IMR-90 (cell line): ENCODE results near the gene LOXL4. TPM values are rescaled to one million over a fixed set of nuclear protein-coding genes. Genes with fewer than 3 reads are reported as not detected.

ENCODE experiments used
- ATAC-seq: fragments of 200-7000 bp; cut with Tn5 transposase; 2 replicates; pipeline ENCODE4 v1.9.1; 2020; ENCODE audit warnings: low read depth, mild to moderate bottlenecking, moderate library complexity
- BruUV-seq: library from RNA; stranded (reverse); fragments of 400-500 nt; replicated peaks from 2 replicates; lab custom pipeline; 2021; lab: Mats Ljungman, UMichigan
- CTCF ChIA-PET: fragments of 300-600 bp; formaldehyde crosslinking; extraction: SDS; loops from one replicate; lab custom pipeline; 2021; ENCODE audit warnings: antibody characterized with exemption; lab: Yijun Ruan, JAX
- POLR2A ChIA-PET: fragments of 300-600 bp; sonication (Branson Sonifier 250); formaldehyde crosslinking; loops from one replicate; lab custom pipeline; 2022; ENCODE audit warnings: antibody characterized with exemption; ENCODE audit not compliant: unreplicated experiment; lab: Charles Lee
- DNase-seq: peaks from one replicate; pipeline ENCODE4 v3.0.0; 2013
- H2AFZ ChIP-seq: replicated peaks from 2 replicates; pipeline ENCODE3; 2013; ENCODE audit warnings: low read length, mild to moderate bottlenecking; ENCODE audit not compliant: poor library complexity
- H2AK5ac ChIP-seq: 2 replicates; pipeline ENCODE4 v1.6.1; 2013; ENCODE audit warnings: low read depth, low read length, inconsistent platforms
- H2AK9ac ChIP-seq: replicated peaks from 2 replicates; pipeline ENCODE3; 2013; ENCODE audit warnings: mild to moderate bottlenecking, low read depth, low read length, moderate library complexity; ENCODE audit not compliant: poor library complexity
- H2BK120ac ChIP-seq: 2 replicates; pipeline ENCODE4 v1.6.1; 2013; ENCODE audit warnings: low read depth, low read length, inconsistent platforms
- H2BK15ac ChIP-seq: 3 replicates; pipeline ENCODE4 v1.6.1; 2013; ENCODE audit warnings: low read depth, low read length, inconsistent platforms
- H2BK20ac ChIP-seq: 2 replicates; pipeline ENCODE4 v1.6.1; 2013; ENCODE audit warnings: low read depth, mild to moderate bottlenecking, inconsistent platforms, low read length, moderate library complexity
- H2BK5ac ChIP-seq: 2 replicates; pipeline ENCODE4 v1.6.1; 2013; ENCODE audit warnings: mild to moderate bottlenecking, low read depth, low read length, inconsistent platforms; ENCODE audit not compliant: poor library complexity, severe bottlenecking
- H3K14ac ChIP-seq: replicated peaks from 2 replicates; pipeline ENCODE4 v1.6.1; 2013; ENCODE audit warnings: low read depth, low read length, inconsistent platforms
- H3K18ac ChIP-seq: 2 replicates; pipeline ENCODE4 v1.6.1; 2013; ENCODE audit warnings: low read depth, low read length, control low read depth
- H3K23ac ChIP-seq: 2 replicates; pipeline ENCODE4 v1.6.1; 2013; ENCODE audit warnings: low read depth, low read length, inconsistent platforms
- H3K27ac ChIP-seq: 2 replicates; pipeline ENCODE4 v1.5.1; 2013; ENCODE audit warnings: mild to moderate bottlenecking, control low read depth, low read length; ENCODE audit not compliant: insufficient read depth
- H3K27me3 ChIP-seq: 2 replicates; pipeline ENCODE4 v1.6.1; 2013; ENCODE audit warnings: low read length; ENCODE audit not compliant: control insufficient read depth, insufficient read depth
- H3K36me3 ChIP-seq: 2 replicates; pipeline ENCODE4 v1.6.1; 2013; ENCODE audit warnings: low read length, mixed read lengths; ENCODE audit not compliant: control insufficient read depth, insufficient read depth
- H3K4ac ChIP-seq: 2 replicates; pipeline ENCODE4 v1.6.1; 2013; ENCODE audit warnings: low read depth, low read length, inconsistent platforms
- H3K4me1 ChIP-seq: 2 replicates; pipeline ENCODE4 v1.6.1; 2013; ENCODE audit warnings: low read length, mixed read lengths; ENCODE audit not compliant: control insufficient read depth, insufficient read depth
- H3K4me2 ChIP-seq: 2 replicates; pipeline ENCODE4 v1.6.1; 2013; ENCODE audit warnings: low read depth, mild to moderate bottlenecking, control low read depth, low read length, moderate library complexity
- H3K4me3 ChIP-seq: 2 replicates; pipeline ENCODE4 v1.5.1; 2013; ENCODE audit warnings: low read depth, mild to moderate bottlenecking, control low read depth, low read length, moderate library complexity; ENCODE audit not compliant: insufficient read depth
- H3K56ac ChIP-seq: 2 replicates; pipeline ENCODE4 v1.6.1; 2013; ENCODE audit warnings: low read length, inconsistent platforms; ENCODE audit not compliant: insufficient read depth; ENCODE audit errors: extremely low read depth
- H3K79me1 ChIP-seq, 2 experiments: 2 replicates each; pipeline ENCODE4 v1.6.1; 2013; ENCODE audit warnings: low read length in 2 of 2, inconsistent platforms in 1 of 2, low read depth in 1 of 2
- H3K9ac ChIP-seq: 2 replicates; pipeline ENCODE4 v1.6.1; 2013; ENCODE audit warnings: low read depth, low read length, control low read depth
- H3K9me1 ChIP-seq: 2 replicates; pipeline ENCODE4 v1.6.1; 2013; ENCODE audit warnings: low read length, inconsistent platforms; ENCODE audit not compliant: insufficient read depth
- H3K9me3 ChIP-seq: 2 replicates; pipeline ENCODE4 v1.6.1; 2013; ENCODE audit warnings: low read length; ENCODE audit not compliant: control insufficient read depth, insufficient read depth
- H4K20me1 ChIP-seq: 2 replicates; pipeline ENCODE4 v1.6.1; 2013; ENCODE audit warnings: low read length, inconsistent platforms; ENCODE audit not compliant: insufficient read depth
- H4K5ac ChIP-seq: 2 replicates; pipeline ENCODE4 v1.6.1; 2013; ENCODE audit warnings: mild to moderate bottlenecking, low read depth, low read length, control low read depth
- H4K8ac ChIP-seq, 2 experiments: 2 replicates each; pipeline ENCODE4 v1.6.1; 2013; ENCODE audit warnings: low read depth in 2 of 2, low read length in 2 of 2, control low read depth in 1 of 2, inconsistent platforms in 1 of 2
- H4K91ac ChIP-seq: 2 replicates; pipeline ENCODE4 v1.6.1; 2013; ENCODE audit warnings: low read depth, low read length, inconsistent platforms; ENCODE audit not compliant: insufficient read depth
- CEBPB ChIP-seq: IDR thresholded peaks from 2 replicates; pipeline ENCODE4 v1.6.1; 2012; ENCODE audit warnings: low read depth, low read length, improper control_type of control experiment
- CHD1 ChIP-seq: IDR thresholded peaks from 2 replicates; pipeline ENCODE4 v1.6.1; 2012; ENCODE audit warnings: low read depth, low read length, improper control_type of control experiment
- FOS ChIP-seq: fragments of 150-350 bp; IDR thresholded peaks from 2 replicates; pipeline ENCODE4 v1.6.1; 2016; ENCODE audit warnings: low read depth, low read length
- MAFK ChIP-seq: IDR thresholded peaks from 2 replicates; pipeline ENCODE4 v1.6.1; 2012; ENCODE audit warnings: low read depth, low read length, improper control_type of control experiment
- MAZ ChIP-seq: IDR thresholded peaks from 2 replicates; pipeline ENCODE4 v1.6.1; 2012; ENCODE audit warnings: low read depth, mild to moderate bottlenecking, low read length, improper control_type of control experiment, moderate library complexity, borderline replicate concordance
- NFE2L2 ChIP-seq: fragments of 150-350 bp; IDR thresholded peaks from 2 replicates; pipeline ENCODE4 v1.6.1; 2016; ENCODE audit warnings: low read depth, mild to moderate bottlenecking, low read length
- POLR2A ChIP-seq: IDR thresholded peaks from 2 replicates; pipeline ENCODE4 v1.6.1; 2012; ENCODE audit warnings: mild to moderate bottlenecking, low read depth, low read length
- RAD21 ChIP-seq: IDR thresholded peaks from 2 replicates; pipeline ENCODE4 v1.6.1; 2012; ENCODE audit warnings: low read length, improper control_type of control experiment
- RCOR1 ChIP-seq: IDR thresholded peaks from 2 replicates; pipeline ENCODE4 v1.6.1; 2012; ENCODE audit warnings: mild to moderate bottlenecking, low read length, improper control_type of control experiment; ENCODE audit not compliant: insufficient replicate concordance
- RFX5 ChIP-seq: IDR thresholded peaks from 2 replicates; pipeline ENCODE4 v1.8.0; 2012; ENCODE audit warnings: low read depth, mild to moderate bottlenecking, low read length, moderate library complexity
- WGBS, 2 experiments: methylation state at CpG; one replicate each; pipeline versions ENCODE4 v1.1.5 to v1.1.7; 2013; ENCODE audit warnings: missing lambda C conversion rate in 2 of 2; ENCODE audit not compliant: insufficient read length in 1 of 2; ENCODE audit errors: extremely low coverage in 2 of 2; 5-methylcytosine and 5-hydroxymethylcytosine counted together
- dilution Hi-C: fragments of 300-500 bp; cut with HindIII; formaldehyde crosslinking; loops from one replicate; pipeline ENCODE4 v1.14.3; 2018; ENCODE audit warnings: low sequenced_read_pairs; ENCODE audit not compliant: unreplicated experiment
- in situ Hi-C: fragments of 300-500 bp; cut with MboI; formaldehyde crosslinking; loops from 3 replicates; pipeline ENCODE4 v1.14.3; 2019; ENCODE audit warnings: low sequenced_read_pairs, inconsistent platforms, mixed read lengths
- intact Hi-C: fragments of 100-400 bp; cut with micrococcal nuclease; formaldehyde crosslinking; loops from 2 replicates; pipeline ENCODE4 v1.10.0; 2022
- polyA plus RNA-seq, 3 experiments: library from polyadenylated mRNA; depleted of rRNA; stranded (reverse); fragments of >200 nt; gene quantifications; 2 replicates each; pipeline ENCODE4 v1.2.3, GENCODE V29; 2012; ENCODE audit warnings: low replicate concordance in 1 of 3
- total RNA-seq: library from RNA; depleted of rRNA; stranded (reverse); fragments of >200 nt; gene quantifications from 2 replicates; pipeline ENCODE4 v1.2.3, GENCODE V29; 2012
- TF ChIP-seq, protein P1 (sequence below): fragments of 150-350 bp; IDR thresholded peaks from 2 replicates; pipeline ENCODE4 v1.6.1; 2016; ENCODE audit warnings: low read depth, mild to moderate bottlenecking, low read length, moderate library complexity, borderline replicate concordance
- TF ChIP-seq, protein P2 (sequence below): fragments of 150-350 bp; IDR thresholded peaks from 2 replicates; pipeline ENCODE4 v1.6.1; 2017; ENCODE audit warnings: mild to moderate bottlenecking, antibody characterized with exemption, low read length, low read depth
- TF ChIP-seq, protein P3 (sequence below): conservative IDR thresholded peaks from 2 replicates; pipeline ENCODE4 v1.5.1; 2012; ENCODE audit warnings: mild to moderate bottlenecking, low read depth, low read length, improper control_type of control experiment

Gene LOXL4
- total and polyA plus RNA-seq, 2 of the 4 experiments (the other 2 are of a cell fraction), result 20.8 to 26.7 TPM

DNA sequence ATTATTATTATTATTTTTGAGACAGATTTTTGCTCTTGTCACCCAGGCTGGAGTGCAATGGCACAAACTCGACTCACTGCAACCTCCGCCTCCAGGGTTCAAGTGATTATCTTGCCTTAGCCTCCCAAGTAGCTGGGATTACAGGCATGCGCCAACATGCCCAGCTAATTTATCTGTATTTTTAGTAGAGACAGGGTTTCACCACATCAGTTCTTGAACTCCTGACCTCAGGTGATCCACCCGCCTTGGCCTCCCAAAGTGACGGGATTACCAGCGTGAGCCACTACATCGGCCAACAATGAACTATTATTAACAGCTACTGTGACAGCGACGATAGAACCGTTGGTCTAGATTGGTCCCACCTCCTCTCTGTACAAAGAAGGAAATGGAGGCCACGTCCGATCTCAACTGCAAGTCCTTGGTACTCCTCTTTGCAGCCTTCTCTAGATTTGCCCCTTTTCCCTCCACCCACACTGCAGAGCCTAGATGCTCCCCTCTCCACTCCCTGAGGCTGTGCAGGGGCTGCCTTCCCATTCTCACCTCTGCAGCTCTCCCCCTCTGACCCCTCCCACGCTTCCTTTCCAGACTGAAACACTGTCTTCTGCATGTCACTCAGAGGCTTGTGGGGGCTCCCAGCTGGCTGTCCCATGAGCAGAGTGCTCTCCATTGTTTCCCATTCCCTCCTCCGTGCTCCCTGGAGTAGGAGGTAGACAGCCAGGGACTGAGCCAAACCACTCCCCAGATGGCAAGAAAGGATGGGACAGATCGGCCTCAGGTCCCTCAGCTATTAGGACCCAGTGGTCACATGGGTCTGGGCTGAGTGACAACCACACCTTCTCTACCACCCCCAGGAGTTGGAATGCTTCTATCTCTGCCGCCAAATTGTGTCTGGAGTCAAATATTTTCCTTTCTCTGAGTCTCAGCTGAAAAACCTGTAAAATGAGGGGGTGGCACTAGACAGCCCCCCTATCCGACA, 2.3 kb downstream of the LOXL4 start:
- Histone ChIP-seq H3K4me1 (peaks cover 23% of the 10 kb centered on the region), H4K5ac (no peak overlapping the region), H3K36me3 (no peaks in the 10 kb centered on the region), H3K18ac (peak overlapping the region; percentile 18; the same call in 1 of the 2 replicates), H2AK9ac (peak overlapping the region; percentile 67), H2BK20ac (peak overlapping the region; percentile 40; the same call in 1 of the 2 replicates), H3K4me3 (no peak overlapping the region), H2BK120ac (peak overlapping the region; percentile 52; the same call in 1 of the 2 replicates), H2BK15ac (no peak overlapping the region; the same call in 2 of the 3 replicates), H2AFZ (peak overlapping the region; percentile 64), H3K27ac (no peak overlapping the region), H4K20me1 (no peaks in the 10 kb centered on the region; the same call in 1 of the 2 replicates), H3K27me3 (no peaks in the 10 kb centered on the region), H3K9me3 (no peaks in the 10 kb centered on the region), H3K4me2 (no peak overlapping the region), H3K4ac (peak overlapping the region; percentile 36; the same call in 1 of the 2 replicates), H3K9me1 (peaks cover 18% of the 10 kb centered on the region), H3K14ac (no peak overlapping the region), H3K9ac (no peak overlapping the region), H3K56ac (no peak overlapping the region), H3K79me1 (peaks cover 0 to 5% of the 10 kb centered on the region in 2 experiments; a peak in 1 of 4 replicates), H4K8ac (peak overlapping the region in 1 of 2 experiments; percentile 79; a peak in 2 of 4 replicates), H2BK5ac (no peak overlapping the region), H4K91ac (no peak overlapping the region), H2AK5ac (peak overlapping the region; percentile 33; the same call in 1 of the 2 replicates), H3K23ac (peak overlapping the region; percentile 69)
- 87% methylated on average over 5 of the region's 17 CpGs; no CpG with 5 or more reads in 1 of the 2 experiments for WGBS, 2 experiments
- ChIA-PET CTCF (interaction anchor here (0.6 kb wide), 1 partner anchor 30 kb away, joined by 4 read pairs; no protein-coding TSS in a partner anchor), POLR2A (no interaction called here)
- DNase-seq (no peak), ATAC-seq (no peak)
- intact Hi-C loops (no loop called here), in situ Hi-C loops (no loop called here), dilution Hi-C loops (no loop called here)
- BruUV-seq, result no TSS peak
- no peak for TF ChIP-seq CHD1
- TF ChIP-seq, protein P1, sequence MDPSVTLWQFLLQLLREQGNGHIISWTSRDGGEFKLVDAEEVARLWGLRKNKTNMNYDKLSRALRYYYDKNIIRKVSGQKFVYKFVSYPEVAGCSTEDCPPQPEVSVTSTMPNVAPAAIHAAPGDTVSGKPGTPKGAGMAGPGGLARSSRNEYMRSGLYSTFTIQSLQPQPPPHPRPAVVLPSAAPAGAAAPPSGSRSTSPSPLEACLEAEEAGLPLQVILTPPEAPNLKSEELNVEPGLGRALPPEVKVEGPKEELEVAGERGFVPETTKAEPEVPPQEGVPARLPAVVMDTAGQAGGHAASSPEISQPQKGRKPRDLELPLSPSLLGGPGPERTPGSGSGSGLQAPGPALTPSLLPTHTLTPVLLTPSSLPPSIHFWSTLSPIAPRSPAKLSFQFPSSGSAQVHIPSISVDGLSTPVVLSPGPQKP, result no peak
- no peak for TF ChIP-seq POLR2A
- no peak for TF ChIP-seq RAD21
- TF ChIP-seq RFX5, result no peak
- no peak for TF ChIP-seq NFE2L2
- no peak for TF ChIP-seq RCOR1
- no peak for TF ChIP-seq MAFK
- TF ChIP-seq, protein P2, sequence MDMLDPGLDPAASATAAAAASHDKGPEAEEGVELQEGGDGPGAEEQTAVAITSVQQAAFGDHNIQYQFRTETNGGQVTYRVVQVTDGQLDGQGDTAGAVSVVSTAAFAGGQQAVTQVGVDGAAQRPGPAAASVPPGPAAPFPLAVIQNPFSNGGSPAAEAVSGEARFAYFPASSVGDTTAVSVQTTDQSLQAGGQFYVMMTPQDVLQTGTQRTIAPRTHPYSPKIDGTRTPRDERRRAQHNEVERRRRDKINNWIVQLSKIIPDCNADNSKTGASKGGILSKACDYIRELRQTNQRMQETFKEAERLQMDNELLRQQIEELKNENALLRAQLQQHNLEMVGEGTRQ, result no peak
- TF ChIP-seq CEBPB, result no peak
- TF ChIP-seq, protein P3, sequence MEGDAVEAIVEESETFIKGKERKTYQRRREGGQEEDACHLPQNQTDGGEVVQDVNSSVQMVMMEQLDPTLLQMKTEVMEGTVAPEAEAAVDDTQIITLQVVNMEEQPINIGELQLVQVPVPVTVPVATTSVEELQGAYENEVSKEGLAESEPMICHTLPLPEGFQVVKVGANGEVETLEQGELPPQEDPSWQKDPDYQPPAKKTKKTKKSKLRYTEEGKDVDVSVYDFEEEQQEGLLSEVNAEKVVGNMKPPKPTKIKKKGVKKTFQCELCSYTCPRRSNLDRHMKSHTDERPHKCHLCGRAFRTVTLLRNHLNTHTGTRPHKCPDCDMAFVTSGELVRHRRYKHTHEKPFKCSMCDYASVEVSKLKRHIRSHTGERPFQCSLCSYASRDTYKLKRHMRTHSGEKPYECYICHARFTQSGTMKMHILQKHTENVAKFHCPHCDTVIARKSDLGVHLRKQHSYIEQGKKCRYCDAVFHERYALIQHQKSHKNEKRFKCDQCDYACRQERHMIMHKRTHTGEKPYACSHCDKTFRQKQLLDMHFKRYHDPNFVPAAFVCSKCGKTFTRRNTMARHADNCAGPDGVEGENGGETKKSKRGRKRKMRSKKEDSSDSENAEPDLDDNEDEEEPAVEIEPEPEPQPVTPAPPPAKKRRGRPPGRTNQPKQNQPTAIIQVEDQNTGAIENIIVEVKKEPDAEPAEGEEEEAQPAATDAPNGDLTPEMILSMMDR, result no peak
- no peak for TF ChIP-seq MAZ
- TF ChIP-seq FOS, result no peak
